GM12891 (cell line): ENCODE results near the gene CPNE2.

ENCODE experiments used
- DNase-seq: peaks from one replicate; pipeline ENCODE4 v3.0.0; 2011; ENCODE audit warnings: low spot score; ENCODE audit not compliant: insufficient read length
- FAIRE-seq: peaks from 2 replicates; lab custom pipeline; 2011; peaks lifted over from hg19 to GRCh38; lab: Jason Lieb, UNC
- PAX5 ChIP-seq: IDR thresholded peaks from 2 replicates; pipeline ENCODE4 v1.6.1; 2011; ENCODE audit warnings: low read length, moderate library complexity, mild to moderate bottlenecking; ENCODE audit not compliant: insufficient read depth, severe bottlenecking
- POLR2A ChIP-seq: IDR thresholded peaks from 2 replicates; pipeline ENCODE4 v1.6.1; 2011; ENCODE audit warnings: low read depth, low read length, control low read depth
- POLR2AphosphoS5 ChIP-seq: IDR thresholded peaks from 2 replicates; pipeline ENCODE4 v1.6.1; 2011; ENCODE audit warnings: low read depth, low read length, control low read depth
- POU2F2 ChIP-seq: IDR thresholded peaks from 2 replicates; pipeline ENCODE4 v1.6.1; 2011; ENCODE audit warnings: low read depth, mild to moderate bottlenecking, control low read depth, low read length, moderate library complexity
- SPI1 ChIP-seq: IDR thresholded peaks from 2 replicates; pipeline ENCODE4 v1.6.1; 2011; ENCODE audit warnings: low read depth, low read length, control low read depth
- TAF1 ChIP-seq: IDR thresholded peaks from 2 replicates; pipeline ENCODE4 v1.6.1; 2011; ENCODE audit warnings: low read depth, low read length, control low read depth

CPNE2 gene

DNA sequence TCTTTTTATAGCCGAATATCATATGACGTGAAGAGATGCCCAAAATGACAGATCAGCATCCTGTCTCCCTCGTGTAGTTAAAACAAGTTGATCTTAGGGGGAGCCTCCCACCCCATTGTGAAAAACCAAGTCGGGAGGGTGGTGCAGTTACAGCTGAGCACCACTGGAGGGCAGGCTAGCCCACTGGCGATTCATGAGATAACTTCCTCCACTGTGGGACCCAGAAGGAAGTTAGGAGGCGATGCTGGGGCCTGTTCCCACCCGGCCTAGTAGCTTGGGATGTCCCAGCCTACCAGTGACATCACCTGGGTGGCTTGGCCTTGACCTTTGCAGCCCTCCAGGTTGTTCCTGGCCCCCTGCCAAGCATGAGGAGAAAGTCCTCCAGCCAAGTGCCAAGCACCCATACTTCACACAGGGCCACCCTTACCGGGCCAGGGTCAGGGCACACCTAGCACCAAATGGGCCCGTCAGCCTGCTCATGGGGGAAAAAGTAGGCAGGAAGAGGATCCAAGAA, 8.1 kb upstream of the CPNE2 start:
- peak; percentile 100 for FAIRE-seq
- TF ChIP-seq POLR2A (no peak), POU2F2 (peak; percentile 73), SPI1 (no peak), PAX5 (no peak), TAF1 (no peak), POLR2AphosphoS5 (0 out of 2 replicates have a peak, but pooled peaks have one; percentile 51)
- peak; percentile 77 for DNase-seq

DNA sequence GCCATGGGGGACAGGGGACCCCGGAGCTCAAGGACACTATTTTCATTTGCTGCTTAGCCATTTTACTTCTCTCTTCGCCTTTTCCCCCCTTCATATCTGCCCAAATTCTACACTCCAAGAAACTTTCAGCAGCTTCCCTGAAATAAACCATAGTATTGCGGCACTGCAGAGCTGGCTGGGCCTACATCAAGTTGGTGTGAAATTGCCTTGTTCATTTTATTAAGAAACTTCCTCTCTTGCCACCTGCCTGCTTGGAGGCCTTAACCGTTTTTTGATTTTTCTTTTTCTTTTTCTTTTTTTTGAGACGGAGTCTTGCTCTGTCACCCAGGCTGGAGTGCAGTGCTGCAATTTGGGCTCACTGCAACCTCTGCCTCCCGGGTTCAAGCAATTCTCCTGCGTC, 7.4 kb upstream of the CPNE2 start:
- TF ChIP-seq POU2F2 (no peak), SPI1 (no peak), TAF1 (no peak), POLR2A (no peak), POLR2AphosphoS5 (no peak), PAX5 (no peak)
- FAIRE-seq: no peak
- no peak for DNase-seq

GRCh38 chr16:57087003-57087402, 5.4 kb upstream of the CPNE2 start:
- TF ChIP-seq TAF1: no peak
- no peak for TF ChIP-seq POLR2AphosphoS5
- no peak for TF ChIP-seq POU2F2
- DNase-seq (no peak), FAIRE-seq (no peak)

DNA sequence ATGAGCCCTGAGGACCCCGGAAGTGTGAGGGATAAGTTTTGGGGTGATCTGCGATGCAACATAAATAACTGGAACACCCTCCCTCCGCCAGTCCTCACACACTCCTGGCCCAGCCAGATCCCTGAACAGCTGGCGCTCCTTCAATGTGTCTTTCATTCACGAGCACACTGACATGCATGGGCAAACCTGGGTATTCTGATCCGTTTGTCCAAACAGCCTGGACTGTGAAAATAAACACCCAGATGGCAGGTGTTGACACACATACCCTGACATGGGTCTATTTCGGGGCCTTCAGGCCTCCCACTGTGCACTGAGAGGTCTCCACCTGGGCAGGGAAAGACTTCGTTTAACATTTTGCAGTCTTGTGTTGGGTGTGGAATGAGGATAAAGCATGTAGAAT, 3.0 kb upstream of the CPNE2 start:
- TF ChIP-seq TAF1 (no peak), POLR2AphosphoS5 (no peak), POLR2A (no peak), POU2F2 (no peak), SPI1 (no peak)

DNA sequence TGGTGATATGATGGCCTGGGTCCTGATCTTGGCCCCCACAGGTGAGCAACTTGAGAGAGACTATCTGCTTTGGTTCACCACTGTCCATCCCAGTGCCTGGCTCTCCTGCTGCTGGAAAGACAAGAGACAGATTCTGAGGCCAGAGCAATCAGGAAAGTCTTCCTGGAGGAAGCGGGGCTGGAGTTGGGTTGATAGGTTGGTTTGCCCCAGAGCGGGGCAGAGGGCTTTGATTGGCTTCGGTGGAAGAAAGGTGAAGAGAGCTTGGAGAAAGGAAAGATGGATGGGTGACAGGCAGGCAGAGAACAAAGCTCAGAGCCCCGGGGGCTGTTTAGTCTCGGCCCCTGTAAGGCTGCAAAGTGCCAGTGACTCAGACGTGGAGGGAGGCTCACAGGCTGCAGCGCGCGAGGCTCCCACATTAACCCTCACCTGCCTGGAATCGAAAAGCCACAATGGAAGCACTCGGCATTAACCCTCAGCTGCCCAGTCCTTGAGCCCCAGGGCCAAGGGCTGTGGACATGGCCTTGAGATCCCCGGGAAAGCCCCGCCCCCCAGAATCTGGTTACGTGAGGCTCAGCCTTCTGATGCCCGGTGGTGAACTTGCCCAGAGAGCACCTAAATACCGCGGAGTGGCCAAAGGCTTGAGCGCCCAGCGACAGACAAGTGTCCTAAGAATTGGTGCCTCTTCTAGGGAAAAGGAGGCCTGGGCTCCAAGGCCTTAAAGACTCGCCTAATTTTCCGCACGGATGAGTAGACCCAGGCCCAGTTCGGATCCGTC, 996 bp upstream of the CPNE2 start:
- TF ChIP-seq POLR2AphosphoS5: no peak
- no peak for FAIRE-seq
- no peak for DNase-seq

More for the DNA sequence above, 3.0 kb upstream of the CPNE2 start:
- no peak for FAIRE-seq
- DNase-seq: no peak

- DNase-seq (peak; percentile 76), FAIRE-seq (peak; percentile 74)
- TF ChIP-seq POLR2AphosphoS5 (no peak), PAX5 (no peak), POU2F2 (no peak), POLR2A (no peak), TAF1 (no peak), SPI1 (no peak)
Measured at GRCh38 chr16:57092786-57093411, 516 bp downstream of the CPNE2 start.

GRCh38 chr16:57093666-57094564, 1.5 kb downstream of the CPNE2 start:
- TF ChIP-seq POLR2AphosphoS5: no peak
- no peak for TF ChIP-seq SPI1
- no peak for TF ChIP-seq PAX5
- TF ChIP-seq TAF1: no peak
- no peak for TF ChIP-seq POU2F2
- TF ChIP-seq POLR2A: no peak
- FAIRE-seq: peak; percentile 43

DNA sequence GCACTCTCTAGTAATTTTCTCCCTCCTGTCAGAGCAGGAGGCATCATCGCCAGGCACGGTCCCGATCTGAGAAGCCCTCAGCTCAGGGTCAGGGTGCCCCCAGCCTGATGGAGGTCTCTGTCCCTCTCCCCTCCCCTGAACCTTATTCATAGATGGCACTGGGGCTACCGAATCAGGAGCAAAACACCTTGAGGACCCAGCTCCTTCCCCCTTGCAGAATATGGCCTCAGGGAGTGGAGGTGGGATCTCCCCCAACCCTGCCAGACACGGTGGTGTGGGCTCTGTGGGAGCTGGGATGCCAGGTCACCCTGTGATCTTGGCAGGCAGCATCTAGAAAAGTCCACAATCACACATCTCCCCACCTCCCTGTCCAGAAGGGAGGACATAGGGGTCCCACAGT, 2.5 kb downstream of the CPNE2 start:
- FAIRE-seq (no peak), DNase-seq (no peak)
- TF ChIP-seq POU2F2: no peak
- no peak for TF ChIP-seq PAX5
- TF ChIP-seq TAF1: no peak
- TF ChIP-seq POLR2AphosphoS5: no peak
- no peak for TF ChIP-seq SPI1
- no peak for TF ChIP-seq POLR2A

More at GRCh38 chr16:57093666-57094564, 1.5 kb downstream of the CPNE2 start:
- DNase-seq: no peak

DNA sequence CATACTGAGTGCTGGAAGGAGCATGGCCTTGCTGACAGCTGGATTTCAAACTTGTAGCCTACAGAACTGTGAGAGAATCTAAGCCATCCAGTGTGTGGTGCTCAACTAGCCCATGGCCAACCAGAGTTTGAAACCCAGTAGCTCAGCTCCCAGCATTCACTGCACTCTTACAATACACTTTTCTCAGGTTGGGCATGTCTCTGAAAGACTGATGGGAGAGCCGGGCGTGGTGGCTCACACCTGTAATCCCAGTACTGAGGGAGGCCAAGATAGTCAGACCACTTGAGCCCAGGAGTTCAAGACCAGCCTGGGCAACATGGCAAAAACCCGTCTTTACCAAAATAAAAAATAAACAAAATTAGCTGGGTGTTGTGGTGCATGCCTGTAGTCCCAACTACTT, 3.8 kb downstream of the CPNE2 start:
- no peak for FAIRE-seq
- no peak for TF ChIP-seq PAX5
- TF ChIP-seq TAF1: no peak
- no peak for TF ChIP-seq SPI1
- TF ChIP-seq POLR2AphosphoS5: no peak
- TF ChIP-seq POU2F2: no peak
- no peak for TF ChIP-seq POLR2A
- DNase-seq: no peak

- DNase-seq (no peak), FAIRE-seq (no peak)
- TF ChIP-seq POU2F2 (no peak), TAF1 (no peak), PAX5 (no peak), POLR2A (no peak), SPI1 (no peak), POLR2AphosphoS5 (no peak)
Measured at GRCh38 chr16:57096793-57097192, 4.4 kb downstream of the CPNE2 start.
